HCT116 (cell line): Measurements from ENCODE around the gene GCNT1. TPM values are rescaled to one million over a fixed set of nuclear protein-coding genes. Genes with fewer than 3 reads are reported as not detected.

Experiments
- ATAC-seq: fragments of 200-7000 bp; cut with Tn5 transposase; 2 replicates; pipeline ENCODE4 v1.9.1; 2020; ENCODE audit warnings: mild to moderate bottlenecking, moderate library complexity
- BruUV-seq: library from RNA; stranded (reverse); fragments of 400-500 nt; replicated peaks from 2 replicates; lab custom pipeline; 2021; lab: Mats Ljungman, UMichigan
- CTCF ChIA-PET: fragments of 300-600 bp; sonication (Branson Sonifier 250); formaldehyde crosslinking; loops from one replicate; lab custom pipeline; 2021; ENCODE audit warnings: antibody characterized with exemption; lab: Charles Lee
- POLR2A ChIA-PET: fragments of 300-600, 350-600 bp; sonication (Branson Sonifier 250); formaldehyde crosslinking; loops from one replicate; lab custom pipeline; 2021; ENCODE audit warnings: antibody characterized with exemption; lab: Charles Lee
- RAD21 ChIA-PET, 2 experiments: fragments of 300-600 bp; sonication (Branson Sonifier 250); formaldehyde crosslinking; loops; one replicate each; lab custom pipeline; 2023; ENCODE audit warnings: low total read pairs in 2 of 2; ENCODE audit not compliant: uncharacterized antibody in 2 of 2, unreplicated experiment in 2 of 2, low non-redundant PET in 1 of 2; lab: Charles Lee
- DNase-seq: peaks from one replicate; pipeline ENCODE4 v3.0.0-alpha.2; 2010; ENCODE audit warnings: low read depth, low spot score
- H2AFZ ChIP-seq: fragments of 200-600 bp; shearing (Covaris generic), sonication (generic); 2 replicates; pipeline ENCODE4 v1.6.1; 2017; ENCODE audit warnings: low read depth, mixed run types, mixed read lengths, antibody characterized with exemption, low read length; ENCODE audit not compliant: poor library complexity, severe bottlenecking
- H3K27ac ChIP-seq: 2 replicates; pipeline ENCODE4 v1.5.1; 2012; ENCODE audit warnings: low read depth, low read length
- H3K27me3 ChIP-seq: fragments of 200-600 bp; sonication (generic); 2 replicates; pipeline ENCODE4 v1.6.1; 2016; ENCODE audit warnings: mixed run types, low read length, mixed read lengths; ENCODE audit not compliant: insufficient read depth
- H3K36me3 ChIP-seq, 2 experiments: fragments of 200-500 bp in 1 of 2; fragments of 200-600 bp in 1 of 2; sonication (Bioruptor generic) in 1 of 2; sonication (generic) in 1 of 2; 2 replicates each; pipeline versions ENCODE4 v1.5.1 to v1.6.1; 2014 to 2016; ENCODE audit warnings: low read length in 2 of 2, inconsistent platforms in 1 of 2, mixed read lengths in 1 of 2, mixed run types in 1 of 2; ENCODE audit not compliant: insufficient read depth in 2 of 2, control insufficient read depth in 1 of 2
- H3K4me1 ChIP-seq, 2 experiments: fragments of 200-600 bp in 1 of 2; sonication (generic) in 1 of 2; 2 replicates each; pipeline versions ENCODE4 v1.5.1 to v1.6.1; 2012 to 2017; ENCODE audit warnings: low read length in 2 of 2, inconsistent platforms in 1 of 2, mild to moderate bottlenecking in 1 of 2, mixed read lengths in 1 of 2, mixed run types in 1 of 2, moderate library complexity in 1 of 2; ENCODE audit not compliant: insufficient read depth in 2 of 2, control insufficient read depth in 1 of 2
- H3K4me2 ChIP-seq: fragments of 200-600 bp; sonication (generic); 2 replicates; pipeline ENCODE4 v1.6.1; 2017; ENCODE audit warnings: mixed run types, low read length, mixed read lengths
- H3K4me3 ChIP-seq, 2 experiments: fragments of 200-600 bp in 1 of 2; sonication (generic) in 1 of 2; replicated peaks in 1 of 2; 2 replicates each; pipeline ENCODE4 v1.5.1; 2011 to 2016; ENCODE audit warnings: low read length in 2 of 2, control low read depth in 1 of 2, low read depth in 1 of 2, mild to moderate bottlenecking in 1 of 2, mixed read lengths in 1 of 2, mixed run types in 1 of 2
- H3K79me2 ChIP-seq: fragments of 200-600 bp; sonication (generic); 2 replicates; pipeline ENCODE4 v1.6.1; 2017; ENCODE audit warnings: mild to moderate bottlenecking, mixed run types, low read length, moderate library complexity, mixed read lengths; ENCODE audit not compliant: insufficient read depth
- H3K9ac ChIP-seq: fragments of 200-600 bp; sonication (generic); 2 replicates; pipeline ENCODE4 v1.6.1; 2016; ENCODE audit warnings: low read length, mixed read lengths
- H3K9me2 ChIP-seq: fragments of 200-600 bp; sonication (generic), shearing (Covaris generic); 2 replicates; pipeline ENCODE4 v1.6.1; 2017; ENCODE audit warnings: mixed run types, mild to moderate bottlenecking, moderate library complexity; ENCODE audit not compliant: insufficient read depth
- H3K9me3 ChIP-seq, 2 experiments: fragments of 200-500 bp in 1 of 2; fragments of 200-600 bp in 1 of 2; sonication (Bioruptor generic) in 1 of 2; sonication (generic) in 1 of 2; 2 replicates each; pipeline ENCODE4 v1.6.1; 2014 to 2017; ENCODE audit warnings: low read length in 2 of 2, mixed read lengths in 2 of 2, inconsistent platforms in 1 of 2, low read depth in 1 of 2, mild to moderate bottlenecking in 1 of 2, mixed run types in 1 of 2, moderate library complexity in 1 of 2; ENCODE audit not compliant: control insufficient read depth in 1 of 2, insufficient read depth in 1 of 2
- H4K20me1 ChIP-seq: fragments of 200-600 bp; sonication (generic), shearing (Covaris generic); 2 replicates; pipeline ENCODE4 v1.6.1; 2017; ENCODE audit warnings: mixed run types, mild to moderate bottlenecking, moderate library complexity; ENCODE audit not compliant: insufficient read depth
- CBX3 ChIP-seq: IDR thresholded peaks from 2 replicates; pipeline ENCODE4 v1.6.1; 2012; ENCODE audit warnings: low read depth
- CEBPB ChIP-seq: IDR thresholded peaks from 2 replicates; pipeline ENCODE4 v1.6.1; 2012; ENCODE audit warnings: low read depth
- ELF1 ChIP-seq: IDR thresholded peaks from 2 replicates; pipeline ENCODE4 v1.6.1; 2012; ENCODE audit warnings: low read depth, borderline replicate concordance
- FOSL1 ChIP-seq: IDR thresholded peaks from 2 replicates; pipeline ENCODE4 v1.6.1; 2012; ENCODE audit warnings: low read depth
- RAD21 ChIP-seq: IDR thresholded peaks from 2 replicates; pipeline ENCODE4 v1.6.1; 2012; ENCODE audit warnings: low read depth, mild to moderate bottlenecking
- SIN3A ChIP-seq: IDR thresholded peaks from 2 replicates; pipeline ENCODE4 v1.6.1; 2012; ENCODE audit warnings: low read depth
- SP1 ChIP-seq: IDR thresholded peaks from 2 replicates; pipeline ENCODE4 v1.6.1; 2012; ENCODE audit warnings: low read depth
- YY1 ChIP-seq: IDR thresholded peaks from 2 replicates; pipeline ENCODE4 v1.6.1; 2011; ENCODE audit warnings: low read length, low read depth, moderate library complexity, mild to moderate bottlenecking; ENCODE audit not compliant: insufficient replicate concordance; ENCODE audit errors: extremely low read depth
- ZFX ChIP-seq: fragments of 450-650 bp; IDR thresholded peaks from 2 replicates; pipeline ENCODE4 v1.6.1; 2017
- ZNF274 ChIP-seq: fragments of 200-500 bp; sonication (Bioruptor generic); IDR thresholded peaks from 2 replicates; pipeline ENCODE4 v1.6.1; 2014; ENCODE audit warnings: mild to moderate bottlenecking, low read depth, low read length, inconsistent platforms
- intact Hi-C: fragments of 100-400 bp; cut with micrococcal nuclease; formaldehyde crosslinking; loops from 2 replicates; pipeline ENCODE4 v1.10.0; 2022
- total RNA-seq: library from RNA; stranded (reverse); gene quantifications from one replicate; pipeline ENCODE4 v1.2.1, GENCODE V29; 2021; ENCODE audit not compliant: unreplicated experiment
- TF ChIP-seq, protein P1 (sequence below): IDR thresholded peaks from 2 replicates; pipeline ENCODE4 v1.6.1; 2011; ENCODE audit warnings: mild to moderate bottlenecking, low read length, moderate library complexity; ENCODE audit not compliant: insufficient replicate concordance; ENCODE audit errors: extremely low read depth
- TF ChIP-seq, protein P2 (sequence below): IDR thresholded peaks from 2 replicates; pipeline ENCODE4 v1.6.1; 2012; ENCODE audit warnings: low read depth
- TF ChIP-seq, protein P3 (sequence below): IDR thresholded peaks from 2 replicates; pipeline ENCODE4 v1.6.1; 2012

Gene GCNT1
- total RNA-seq, 1 experiment from 2014 or later = 5.8 TPM

DNA sequence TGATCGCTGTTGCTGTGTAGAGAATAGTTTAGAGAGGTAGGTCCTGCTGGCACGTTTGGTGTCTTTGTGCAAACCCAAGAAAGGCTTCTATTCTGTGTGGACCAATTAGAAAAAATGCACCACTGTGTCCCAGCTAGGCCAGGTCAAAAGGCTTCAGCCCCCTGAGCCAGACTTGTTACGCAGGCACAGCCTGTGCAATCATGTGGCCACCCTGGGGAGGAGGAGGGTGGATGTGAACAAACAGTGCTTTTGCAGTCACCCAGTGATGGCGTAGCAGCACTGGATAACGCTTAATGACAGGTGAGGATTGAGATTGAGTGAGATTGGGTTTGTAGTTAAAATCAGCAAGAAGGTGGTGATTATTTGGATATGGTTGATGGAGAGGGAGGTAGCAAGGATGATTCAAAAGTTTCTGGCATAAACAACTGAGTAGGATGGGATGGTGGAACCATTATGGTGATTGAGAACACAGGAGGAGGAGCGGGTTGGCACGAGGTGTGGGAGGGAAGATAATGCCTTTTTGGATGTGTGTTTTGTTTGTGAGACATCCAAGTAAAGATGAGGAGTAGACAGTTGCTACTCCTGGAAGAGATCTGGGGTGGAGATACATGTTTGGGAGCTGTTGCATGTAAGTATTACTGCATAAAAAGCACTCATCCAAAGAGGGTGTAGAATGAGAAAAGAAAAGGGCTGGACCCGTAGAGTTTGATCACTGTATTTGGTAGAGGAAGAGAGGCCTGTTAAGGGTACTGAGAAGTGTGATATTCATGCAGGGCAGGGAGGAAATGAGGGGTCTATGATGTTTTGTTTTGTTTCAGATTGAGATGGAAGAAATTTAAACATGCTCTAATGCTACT, 6.7 kb downstream of the GCNT1 start:
- TF ChIP-seq SIN3A (no peak), SP1 (no peak), RAD21 (no peak), ZFX (no peak), FOSL1 (no peak), ZNF274 (no peak), CEBPB (no peak), ELF1 (no peak), YY1 (no peak), CBX3 (no peak)
- TF ChIP-seq, protein P1, sequence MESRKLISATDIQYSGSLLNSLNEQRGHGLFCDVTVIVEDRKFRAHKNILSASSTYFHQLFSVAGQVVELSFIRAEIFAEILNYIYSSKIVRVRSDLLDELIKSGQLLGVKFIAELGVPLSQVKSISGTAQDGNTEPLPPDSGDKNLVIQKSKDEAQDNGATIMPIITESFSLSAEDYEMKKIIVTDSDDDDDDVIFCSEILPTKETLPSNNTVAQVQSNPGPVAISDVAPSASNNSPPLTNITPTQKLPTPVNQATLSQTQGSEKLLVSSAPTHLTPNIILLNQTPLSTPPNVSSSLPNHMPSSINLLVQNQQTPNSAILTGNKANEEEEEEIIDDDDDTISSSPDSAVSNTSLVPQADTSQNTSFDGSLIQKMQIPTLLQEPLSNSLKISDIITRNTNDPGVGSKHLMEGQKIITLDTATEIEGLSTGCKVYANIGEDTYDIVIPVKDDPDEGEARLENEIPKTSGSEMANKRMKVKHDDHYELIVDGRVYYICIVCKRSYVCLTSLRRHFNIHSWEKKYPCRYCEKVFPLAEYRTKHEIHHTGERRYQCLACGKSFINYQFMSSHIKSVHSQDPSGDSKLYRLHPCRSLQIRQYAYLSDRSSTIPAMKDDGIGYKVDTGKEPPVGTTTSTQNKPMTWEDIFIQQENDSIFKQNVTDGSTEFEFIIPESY = no peak
- TF ChIP-seq, protein P2, sequence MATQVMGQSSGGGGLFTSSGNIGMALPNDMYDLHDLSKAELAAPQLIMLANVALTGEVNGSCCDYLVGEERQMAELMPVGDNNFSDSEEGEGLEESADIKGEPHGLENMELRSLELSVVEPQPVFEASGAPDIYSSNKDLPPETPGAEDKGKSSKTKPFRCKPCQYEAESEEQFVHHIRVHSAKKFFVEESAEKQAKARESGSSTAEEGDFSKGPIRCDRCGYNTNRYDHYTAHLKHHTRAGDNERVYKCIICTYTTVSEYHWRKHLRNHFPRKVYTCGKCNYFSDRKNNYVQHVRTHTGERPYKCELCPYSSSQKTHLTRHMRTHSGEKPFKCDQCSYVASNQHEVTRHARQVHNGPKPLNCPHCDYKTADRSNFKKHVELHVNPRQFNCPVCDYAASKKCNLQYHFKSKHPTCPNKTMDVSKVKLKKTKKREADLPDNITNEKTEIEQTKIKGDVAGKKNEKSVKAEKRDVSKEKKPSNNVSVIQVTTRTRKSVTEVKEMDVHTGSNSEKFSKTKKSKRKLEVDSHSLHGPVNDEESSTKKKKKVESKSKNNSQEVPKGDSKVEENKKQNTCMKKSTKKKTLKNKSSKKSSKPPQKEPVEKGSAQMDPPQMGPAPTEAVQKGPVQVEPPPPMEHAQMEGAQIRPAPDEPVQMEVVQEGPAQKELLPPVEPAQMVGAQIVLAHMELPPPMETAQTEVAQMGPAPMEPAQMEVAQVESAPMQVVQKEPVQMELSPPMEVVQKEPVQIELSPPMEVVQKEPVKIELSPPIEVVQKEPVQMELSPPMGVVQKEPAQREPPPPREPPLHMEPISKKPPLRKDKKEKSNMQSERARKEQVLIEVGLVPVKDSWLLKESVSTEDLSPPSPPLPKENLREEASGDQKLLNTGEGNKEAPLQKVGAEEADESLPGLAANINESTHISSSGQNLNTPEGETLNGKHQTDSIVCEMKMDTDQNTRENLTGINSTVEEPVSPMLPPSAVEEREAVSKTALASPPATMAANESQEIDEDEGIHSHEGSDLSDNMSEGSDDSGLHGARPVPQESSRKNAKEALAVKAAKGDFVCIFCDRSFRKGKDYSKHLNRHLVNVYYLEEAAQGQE = no peak
- TF ChIP-seq, protein P3, sequence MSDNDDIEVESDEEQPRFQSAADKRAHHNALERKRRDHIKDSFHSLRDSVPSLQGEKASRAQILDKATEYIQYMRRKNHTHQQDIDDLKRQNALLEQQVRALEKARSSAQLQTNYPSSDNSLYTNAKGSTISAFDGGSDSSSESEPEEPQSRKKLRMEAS = no peak
- CTCF ChIA-PET = no interaction called here
- H3K9ac ChIP-seq = no peak overlapping the region
- no peaks in the 10 kb centered on the region for H3K9me3 ChIP-seq
- H3K79me2 ChIP-seq = no peaks in the 10 kb centered on the region
- H3K4me1 ChIP-seq = peaks cover 3 to 4% of the 10 kb centered on the region in 2 experiments; a peak in 3 of 4 replicates
- H3K27me3 ChIP-seq = no peaks in the 10 kb centered on the region
- RAD21 ChIA-PET = no interaction called here
- intact Hi-C loops = no loop called here
- H3K9me2 ChIP-seq = no peaks in the 10 kb centered on the region
- DNase-seq = no peak
- no peaks in the 10 kb centered on the region for H3K36me3 ChIP-seq
- no peak for ATAC-seq
- no peak overlapping the region for H3K4me3 ChIP-seq
- H4K20me1 ChIP-seq = no peaks in the 10 kb centered on the region
- H3K27ac ChIP-seq = no peak overlapping the region
- H2AFZ ChIP-seq = no peak overlapping the region
- POLR2A ChIA-PET = no interaction called here
- no TSS peak for BruUV-seq
- no peak overlapping the region for H3K4me2 ChIP-seq
